Gastroesophageal sphincter (tissue), 3 donors: ENCODE results near the gene DNAAF1.

Experiments
- EP300 ChIP-seq: sonication (generic); formaldehyde crosslinking; IDR thresholded peaks from one replicate; pipeline ENCODE4 v1.6.1; 2017; ENCODE audit warnings: antibody characterized with exemption, mild to moderate bottlenecking
- POLR2A ChIP-seq, 2 donors: fragments of 450-650 bp; IDR thresholded peaks; one replicate each; pipeline ENCODE4 v1.6.1; 2017; ENCODE audit warnings: antibody characterized with exemption in 2 of 2, mild to moderate bottlenecking in 2 of 2, moderate library complexity in 1 of 2
- TF ChIP-seq, protein P1 (sequence below), 4 experiments: fragments of 200-600 bp in 2 of 4; fragments of 450-650 bp in 2 of 4; sonication (generic) in 1 of 4; IDR thresholded peaks; one replicate each; pipeline ENCODE4 v1.5.1; 2017 to 2019; ENCODE audit warnings: antibody characterized with exemption in 4 of 4, mild to moderate bottlenecking in 2 of 4, moderate library complexity in 2 of 4

- no peak for TF ChIP-seq POLR2A (IDR thresholded peaks at IDR 0.05)
- TF ChIP-seq, protein P1, sequence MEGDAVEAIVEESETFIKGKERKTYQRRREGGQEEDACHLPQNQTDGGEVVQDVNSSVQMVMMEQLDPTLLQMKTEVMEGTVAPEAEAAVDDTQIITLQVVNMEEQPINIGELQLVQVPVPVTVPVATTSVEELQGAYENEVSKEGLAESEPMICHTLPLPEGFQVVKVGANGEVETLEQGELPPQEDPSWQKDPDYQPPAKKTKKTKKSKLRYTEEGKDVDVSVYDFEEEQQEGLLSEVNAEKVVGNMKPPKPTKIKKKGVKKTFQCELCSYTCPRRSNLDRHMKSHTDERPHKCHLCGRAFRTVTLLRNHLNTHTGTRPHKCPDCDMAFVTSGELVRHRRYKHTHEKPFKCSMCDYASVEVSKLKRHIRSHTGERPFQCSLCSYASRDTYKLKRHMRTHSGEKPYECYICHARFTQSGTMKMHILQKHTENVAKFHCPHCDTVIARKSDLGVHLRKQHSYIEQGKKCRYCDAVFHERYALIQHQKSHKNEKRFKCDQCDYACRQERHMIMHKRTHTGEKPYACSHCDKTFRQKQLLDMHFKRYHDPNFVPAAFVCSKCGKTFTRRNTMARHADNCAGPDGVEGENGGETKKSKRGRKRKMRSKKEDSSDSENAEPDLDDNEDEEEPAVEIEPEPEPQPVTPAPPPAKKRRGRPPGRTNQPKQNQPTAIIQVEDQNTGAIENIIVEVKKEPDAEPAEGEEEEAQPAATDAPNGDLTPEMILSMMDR (IDR thresholded peaks at IDR 0.05) = no peak
- no peak for TF ChIP-seq EP300
These were observed 3.9 kb upstream of the DNAAF1 start for GRCh38 chr16:84141143-84141670.
